PC-3 (cell line): ENCODE measurements around the gene RAP1GAP. TPM values are rescaled to one million over a fixed set of nuclear protein-coding genes. Genes with fewer than 3 reads are reported as not detected.

Experiments
- ATAC-seq: fragments of 200-7000 bp; cut with Tn5 transposase; 2 replicates; pipeline ENCODE4 v1.9.1; 2020; ENCODE audit warnings: mild to moderate bottlenecking, moderate library complexity
- BruUV-seq: library from RNA; stranded (reverse); fragments of 400-500 nt; replicated peaks from 2 replicates; lab custom pipeline; 2021; lab: Mats Ljungman, UMichigan
- CTCF ChIA-PET: fragments of 300-600 bp; sonication (Branson Sonifier 250); formaldehyde crosslinking; loops from one replicate; lab custom pipeline; 2022; ENCODE audit warnings: antibody characterized with exemption; lab: Charles Lee
- POLR2A ChIA-PET: fragments of 300-600 bp; sonication (Branson Sonifier 250); formaldehyde crosslinking; loops from one replicate; lab custom pipeline; 2022; ENCODE audit warnings: antibody characterized with exemption; ENCODE audit not compliant: unreplicated experiment; lab: Charles Lee
- DNase-seq: peaks from one replicate; pipeline ENCODE4 v3.0.0-alpha.2; 2015
- H2AFZ ChIP-seq: fragments of 300-600 bp; sonication (generic); 2 replicates; pipeline ENCODE4 v1.6.0; 2016; ENCODE audit warnings: antibody characterized with exemption, low read length
- H3F3A ChIP-seq: fragments of 300-600 bp; sonication (generic); one replicate; pipeline ENCODE4 v1.6.0; 2017; ENCODE audit warnings: antibody characterized with exemption, low read length, control low read depth, mild to moderate bottlenecking; ENCODE audit not compliant: unreplicated experiment
- H3K27ac ChIP-seq: fragments of 300-600 bp; sonication (generic); 2 replicates; pipeline ENCODE4 v1.5.1; 2016; ENCODE audit warnings: mild to moderate bottlenecking, low read length
- H3K27me3 ChIP-seq: fragments of 300-600 bp; sonication (generic); 2 replicates; pipeline ENCODE4 v1.6.1; 2016; ENCODE audit warnings: low read length, mixed read lengths
- H3K36me3 ChIP-seq: fragments of 300-600 bp; sonication (generic); 2 replicates; pipeline ENCODE4 v1.6.1; 2016; ENCODE audit warnings: low read depth, mixed run types, low read length, mixed read lengths
- H3K4me1 ChIP-seq: fragments of 300-600 bp; sonication (generic); 2 replicates; pipeline ENCODE4 v1.5.1; 2016; ENCODE audit warnings: low read length; ENCODE audit not compliant: insufficient read depth
- H3K4me2 ChIP-seq: fragments of 300-600 bp; sonication (generic); 2 replicates; pipeline ENCODE4 v1.6.0; 2016; ENCODE audit warnings: low read length
- H3K4me3 ChIP-seq: fragments of 300-600 bp; sonication (generic); 2 replicates; pipeline ENCODE4 v1.5.1; 2016; ENCODE audit warnings: mild to moderate bottlenecking, low read length, mixed read lengths
- H3K79me2 ChIP-seq: fragments of 300-600 bp; sonication (generic); 2 replicates; pipeline ENCODE4 v1.6.1; 2017; ENCODE audit warnings: low read length, mixed read lengths
- H3K9ac ChIP-seq: fragments of 300-600 bp; sonication (generic); 2 replicates; pipeline ENCODE4 v1.6.0; 2016; ENCODE audit warnings: mild to moderate bottlenecking, low read length
- H3K9me2 ChIP-seq: fragments of 300-600 bp; sonication (generic); replicated peaks from 2 replicates; pipeline ENCODE4 v1.6.1; 2016; ENCODE audit warnings: mixed run types, low read length, mixed read lengths
- H3K9me3 ChIP-seq: fragments of 300-600 bp; sonication (generic); 2 replicates; pipeline ENCODE4 v1.6.1; 2016; ENCODE audit warnings: low read length, mixed read lengths
- H4K20me1 ChIP-seq: fragments of 300-600 bp; sonication (generic); 2 replicates; pipeline ENCODE4 v1.6.1; 2016; ENCODE audit warnings: low read length, mixed read lengths
- CTCF ChIP-seq: fragments of 300-600 bp; sonication (generic); conservative IDR thresholded peaks from 2 replicates; pipeline ENCODE4 v1.5.1; 2017; ENCODE audit warnings: antibody characterized with exemption, low read depth, mild to moderate bottlenecking, low read length
- EZH2 ChIP-seq: fragments of 300-600 bp; sonication (generic); IDR thresholded peaks from one replicate; pipeline ENCODE4 v1.6.1; 2017; ENCODE audit warnings: antibody characterized with exemption, mild to moderate bottlenecking, low read length; ENCODE audit not compliant: unreplicated experiment
- EZH2phosphoT487 ChIP-seq: fragments of 300-600 bp; sonication (generic); IDR thresholded peaks from 2 replicates; pipeline ENCODE4 v1.6.1; 2018; ENCODE audit warnings: mild to moderate bottlenecking, antibody characterized with exemption, low read length, borderline replicate concordance
- intact Hi-C: fragments of 100-400 bp; cut with micrococcal nuclease; formaldehyde crosslinking; loops from 2 replicates; pipeline ENCODE4 v1.9.0; 2023
- total RNA-seq: library from RNA; depleted of rRNA; stranded (reverse); fragments of >200 nt; gene quantifications from 2 replicates; pipeline ENCODE4 v1.2.3, GENCODE V29; 2014

The RAP1GAP gene
- total RNA-seq, 1 experiment from 2014 or later, result 12.1 TPM

GRCh38 chr1:21594935-21595897, 73.9 kb downstream of the RAP1GAP start:
- Histone ChIP-seq H3K27me3 (no peaks in the 10 kb centered on the region), H4K20me1 (no peaks in the 10 kb centered on the region), H3K4me1 (no peaks in the 10 kb centered on the region), H3K9me3 (no peaks in the 10 kb centered on the region), H2AFZ (no peak overlapping the region), H3K27ac (no peak overlapping the region), H3K9ac (no peak overlapping the region), H3F3A (no peaks in the 10 kb centered on the region), H3K4me3 (no peak overlapping the region), H3K4me2 (no peak overlapping the region), H3K9me2 (no peaks in the 10 kb centered on the region), H3K36me3 (no peaks in the 10 kb centered on the region), H3K79me2 (no peaks in the 10 kb centered on the region)
- ATAC-seq, result 0 out of 2 replicates have a peak, but pooled peaks have one; percentile 21
- BruUV-seq, result no TSS peak
- intact Hi-C loops, result loop anchor here (10.0 kb wide), 1 partner anchor 60 kb away; no protein-coding TSS in a partner anchor
- ChIA-PET CTCF (no interaction called here), POLR2A (no interaction called here)
- peak; percentile 60 for DNase-seq
- TF ChIP-seq EZH2phosphoT487 (no peak), EZH2 (no peak), CTCF (peak; percentile 79)

- BruUV-seq, result no TSS peak
- H3K36me3 ChIP-seq, result no peaks in the 10 kb centered on the region
- no peak overlapping the region for H3K9ac ChIP-seq
- H3K4me1 ChIP-seq, result no peaks in the 10 kb centered on the region
- H3K9me2 ChIP-seq, result no peaks in the 10 kb centered on the region
- H3K4me3 ChIP-seq, result no peak overlapping the region
- ATAC-seq (peak; percentile 44), DNase-seq (peak; percentile 31)
- intact Hi-C loops, result loop anchor here (10.0 kb wide), 1 partner anchor 60 kb away; no protein-coding TSS in a partner anchor
- H3F3A ChIP-seq, result no peaks in the 10 kb centered on the region
- no peaks in the 10 kb centered on the region for H4K20me1 ChIP-seq
- ChIA-PET POLR2A (no interaction called here), CTCF (no interaction called here)
- no peak overlapping the region for H3K4me2 ChIP-seq
- TF ChIP-seq EZH2phosphoT487, result no peak
- no peak for TF ChIP-seq EZH2
- no peak for TF ChIP-seq CTCF
- no peaks in the 10 kb centered on the region for H3K79me2 ChIP-seq
- H2AFZ ChIP-seq, result no peak overlapping the region
- H3K27ac ChIP-seq, result no peak overlapping the region
- no peaks in the 10 kb centered on the region for H3K9me3 ChIP-seq
- H3K27me3 ChIP-seq, result no peaks in the 10 kb centered on the region
These were observed 74.7 kb downstream of the RAP1GAP start for GRCh38 chr1:21594501-21594900.

- Histone ChIP-seq H3K9me2 (no peaks in the 10 kb centered on the region), H3K4me3 (no peak overlapping the region), H3K4me2 (no peak overlapping the region), H3K4me1 (no peaks in the 10 kb centered on the region), H3K27ac (no peak overlapping the region), H3F3A (no peaks in the 10 kb centered on the region), H3K27me3 (no peaks in the 10 kb centered on the region), H4K20me1 (no peaks in the 10 kb centered on the region), H3K36me3 (no peaks in the 10 kb centered on the region), H3K79me2 (no peaks in the 10 kb centered on the region), H3K9me3 (no peaks in the 10 kb centered on the region), H2AFZ (no peak overlapping the region), H3K9ac (no peak overlapping the region)
- ATAC-seq, result no peak
- CTCF ChIA-PET, result no interaction called here
- POLR2A ChIA-PET, result no interaction called here
- TF ChIP-seq EZH2 (no peak), EZH2phosphoT487 (no peak), CTCF (no peak)
- no TSS peak for BruUV-seq
- intact Hi-C loops, result loop anchor here (10.0 kb wide), 1 partner anchor 62 kb away; no protein-coding TSS in a partner anchor
- no peak for DNase-seq
These were observed 75.9 kb downstream of the RAP1GAP start for GRCh38 chr1:21593231-21593630.
